ENCODE results near the gene TBATA. TPM values are rescaled to one million over a fixed set of nuclear protein-coding genes. Genes with fewer than 3 reads are reported as not detected.

TBATA gene
- total and polyA plus RNA-seq, 2 of the 8 experiments (the other 6 are each of a cell fraction or from before 2014, with no cell fraction given) = not detected

DNA sequence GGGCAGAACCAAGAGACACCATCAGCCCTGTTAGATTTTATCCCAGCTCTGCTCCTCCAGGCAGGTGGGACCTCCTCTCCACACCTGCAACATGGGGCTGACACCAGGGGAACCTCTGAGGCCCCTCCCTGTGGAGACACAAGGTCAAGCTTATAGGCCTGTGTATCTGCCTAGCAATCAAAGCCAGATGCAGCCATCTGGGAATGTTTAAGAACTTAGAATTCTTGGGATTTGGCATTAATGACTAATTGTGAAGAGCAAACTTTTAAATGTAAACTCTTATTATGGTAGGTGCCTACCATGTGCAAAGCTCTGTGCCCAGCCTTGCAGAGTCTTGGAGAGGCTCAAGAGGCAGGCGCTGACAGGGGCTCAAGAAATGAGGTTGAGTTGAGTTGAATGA is 52.1 kb downstream of the TBATA start:
- TF ChIP-seq GABPA (IDR thresholded peaks at IDR 0.05; ENCODE audit: borderline replicate concordance, insufficient read depth, low read length) (no peak), JUN (IDR thresholded peaks at IDR 0.05; ENCODE audit: low read depth, low read length) (no peak)
- TF ChIP-seq, protein P1, sequence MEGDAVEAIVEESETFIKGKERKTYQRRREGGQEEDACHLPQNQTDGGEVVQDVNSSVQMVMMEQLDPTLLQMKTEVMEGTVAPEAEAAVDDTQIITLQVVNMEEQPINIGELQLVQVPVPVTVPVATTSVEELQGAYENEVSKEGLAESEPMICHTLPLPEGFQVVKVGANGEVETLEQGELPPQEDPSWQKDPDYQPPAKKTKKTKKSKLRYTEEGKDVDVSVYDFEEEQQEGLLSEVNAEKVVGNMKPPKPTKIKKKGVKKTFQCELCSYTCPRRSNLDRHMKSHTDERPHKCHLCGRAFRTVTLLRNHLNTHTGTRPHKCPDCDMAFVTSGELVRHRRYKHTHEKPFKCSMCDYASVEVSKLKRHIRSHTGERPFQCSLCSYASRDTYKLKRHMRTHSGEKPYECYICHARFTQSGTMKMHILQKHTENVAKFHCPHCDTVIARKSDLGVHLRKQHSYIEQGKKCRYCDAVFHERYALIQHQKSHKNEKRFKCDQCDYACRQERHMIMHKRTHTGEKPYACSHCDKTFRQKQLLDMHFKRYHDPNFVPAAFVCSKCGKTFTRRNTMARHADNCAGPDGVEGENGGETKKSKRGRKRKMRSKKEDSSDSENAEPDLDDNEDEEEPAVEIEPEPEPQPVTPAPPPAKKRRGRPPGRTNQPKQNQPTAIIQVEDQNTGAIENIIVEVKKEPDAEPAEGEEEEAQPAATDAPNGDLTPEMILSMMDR (IDR thresholded peaks at IDR 0.05; ENCODE audit: control extremely low read depth in 1 of 3, insufficient read depth in 1 of 3, low read depth in 1 of 3, low read length in 3 of 3) = no peak
- DNase-seq (ENCODE audit: low read depth in 1 of 2, low spot score in 2 of 2) = no peak

More for the DNA sequence above, 52.1 kb downstream of the TBATA start:
- Histone ChIP-seq H4K20me1 (replicated peaks in 1 of 2; ENCODE audit: control insufficient read depth in 1 of 2, insufficient read depth in 2 of 2, low read length in 2 of 2) (peaks cover 0 to 3% of the 10 kb centered on the region in 2 experiments), H3K4me1 (replicated peaks in 1 of 4; ENCODE audit: control insufficient read depth in 3 of 4, insufficient read depth in 4 of 4, low read length in 3 of 4) (peaks cover 0 to 6% (median 3%) of the 10 kb centered on the region in 4 experiments; a peak in 3 of 7 replicates), H3K4me2 (ENCODE audit: insufficient read depth in 1 of 2, low read depth in 2 of 2, low read length in 2 of 2) (no peak overlapping the region), H3K14ac (ENCODE audit: insufficient read length) (no peak overlapping the region), H4K8ac (ENCODE audit: extremely low read depth, insufficient read depth, low read length) (peak overlapping the region; percentile 73), H2BK15ac (ENCODE audit: low read length) (no peak overlapping the region), H3K79me2 (ENCODE audit: control insufficient read depth in 1 of 2, insufficient read depth in 2 of 2, low read length in 2 of 2) (no peaks in the 10 kb centered on the region), H3K4me3 (ENCODE audit: extremely low read depth in 1 of 4, insufficient read depth in 2 of 4, low read depth in 3 of 4, low read length in 4 of 4) (no peak overlapping the region), H2BK20ac (ENCODE audit: low read length) (no peak overlapping the region), H3K56ac (replicated peaks; ENCODE audit: insufficient read length, low read depth, low read length) (no peak overlapping the region), H2BK12ac (ENCODE audit: low read depth, low read length) (no peak overlapping the region), H4K5ac (ENCODE audit: insufficient read length, low read depth, low read length) (no peak overlapping the region), H3K23me2 (ENCODE audit: low read depth, low read length) (no peaks in the 10 kb centered on the region; the same call in 1 of the 2 replicates), H2BK120ac (replicated peaks; ENCODE audit: low read depth, low read length) (no peak overlapping the region), H2AFZ (ENCODE audit: low read length) (no peak overlapping the region), H4K91ac (replicated peaks; ENCODE audit: insufficient read length, low read length) (no peak overlapping the region), H3K9ac (replicated peaks in 1 of 4; ENCODE audit: extremely low read depth in 1 of 4, low read depth in 3 of 4, low read length in 3 of 4) (no peak overlapping the region), H3K18ac (ENCODE audit: extremely low read depth, low read length) (no peak overlapping the region), H3K4ac (replicated peaks; ENCODE audit: insufficient read length, low read depth, low read length) (no peak overlapping the region), H3K27me3 (replicated peaks in 1 of 4; ENCODE audit: control insufficient read depth in 3 of 4, extremely low read depth in 1 of 4, insufficient read depth in 3 of 4, low read length in 3 of 4) (peaks cover 0 to 2% (median 0%) of the 10 kb centered on the region in 4 experiments; a peak in 1 of 7 replicates), H3K27ac (ENCODE audit: low read depth, low read length) (no peak overlapping the region), H3K23ac (ENCODE audit: insufficient read length) (no peak overlapping the region), H2AK5ac (ENCODE audit: low read depth, low read length) (no peak overlapping the region), H3K79me1 (ENCODE audit: low read depth, low read length) (no peaks in the 10 kb centered on the region), H2BK5ac (ENCODE audit: low read depth, low read length) (no peak overlapping the region), H3K9me3 (ENCODE audit: insufficient read depth in 2 of 2, low read depth in 1 of 2, low read length in 1 of 2) (no peaks in the 10 kb centered on the region), H3K36me3 (ENCODE audit: control insufficient read depth in 2 of 4, insufficient read depth in 4 of 4, low read length in 3 of 4) (no peaks in the 10 kb centered on the region)
- CTCF ChIA-PET (ENCODE audit: partially characterized antibody) = interaction anchor here (0.7 to 3.7 kb wide), 13 partner anchors 8 to 385 kb away, joined by 3 to 11 read pairs (median 3); no protein-coding TSS in a partner anchor
- POLR2A ChIA-PET (ENCODE audit: partially characterized antibody) = no interaction called here
- WGBS, 2 experiments (ENCODE audit: extremely low coverage in 1 of 2, insufficient coverage in 1 of 2, insufficient read length in 1 of 2, insufficient replicate concordance in 2 of 2, low coverage in 1 of 2, low lambda C conversion rate in 2 of 2, missing lambda C conversion rate in 1 of 2) = 93% methylated on average over 1 of the region's 1 CpG; no CpG with 5 or more reads in 1 of the 2 experiments
- FAIRE-seq = no peak

Measured in H1 (cell line).